T-cell (primary cell): ENCODE measurements around the gene PLBD2. TPM values are rescaled to one million over a fixed set of nuclear protein-coding genes. Genes with fewer than 3 reads are reported as not detected.

Experiments
- ATAC-seq, 4 experiments: fragments of 200-7000 bp in 3 of 4; fragments of 150-1000 bp in 1 of 4; cut with Tn5 transposase; replicated peaks in 1 of 4; 1 replicate in 3 of 4; 2 replicates in 1 of 4; pipeline ENCODE4 v1.10.0; 2021; ENCODE audit warnings: moderate library complexity in 3 of 4, mild to moderate bottlenecking in 2 of 4, moderate number of reproducible peaks in 1 of 4
- CTCF ChIA-PET, 2 donors: fragments of 300-600 bp; sonication (Branson Sonifier 250); formaldehyde crosslinking; loops; one replicate each; lab custom pipeline; 2022; ENCODE audit warnings: antibody characterized with exemption in 2 of 2; lab: Charles Lee
- POLR2A ChIA-PET, 2 donors: fragments of 300-600 bp; sonication (Branson Sonifier 250); formaldehyde crosslinking; loops; one replicate each; lab custom pipeline; 2022; ENCODE audit warnings: antibody characterized with exemption in 2 of 2; lab: Charles Lee
- DNase-seq, 35 experiments: peaks; one replicate each; pipeline versions ENCODE4 v3.0.0 to v3.0.0-alpha.2; 2013 to 2023
- H3K27ac ChIP-seq: one replicate; pipeline ENCODE4 v1.5.1; 2013; ENCODE audit warnings: low read length
- H3K27me3 ChIP-seq, 2 experiments: replicated peaks in 1 of 2; 1 replicate in 1 of 2; 2 replicates in 1 of 2; pipeline versions ENCODE4 v1.6.1 to v1.7.0; 2013; ENCODE audit warnings: low read length in 1 of 2, mixed read lengths in 1 of 2; ENCODE audit not compliant: control insufficient read depth in 2 of 2, insufficient read depth in 2 of 2; ENCODE audit errors: extremely low read depth in 1 of 2
- H3K36me3 ChIP-seq, 2 donors: 1 replicate in 1 of 2; 2 replicates in 1 of 2; pipeline versions ENCODE4 v1.6.1 to v1.7.0; 2013; ENCODE audit warnings: low read length in 1 of 2; ENCODE audit not compliant: control insufficient read depth in 2 of 2, insufficient read depth in 1 of 2; ENCODE audit errors: extremely low read depth in 1 of 2
- H3K4me1 ChIP-seq, 2 experiments: 1 replicate in 1 of 2; 2 replicates in 1 of 2; pipeline versions ENCODE4 v1.6.1 to v1.7.0; 2013; ENCODE audit warnings: low read length in 2 of 2, mixed read lengths in 1 of 2; ENCODE audit not compliant: insufficient read depth in 2 of 2, control insufficient read depth in 1 of 2; ENCODE audit errors: extremely low read depth in 1 of 2
- H3K4me3 ChIP-seq, 2 donors: 1 replicate in 1 of 2; 2 replicates in 1 of 2; pipeline versions ENCODE4 v1.5.1 to v1.7.0; 2013; ENCODE audit warnings: mild to moderate bottlenecking in 2 of 2, low read length in 1 of 2, moderate library complexity in 1 of 2; ENCODE audit not compliant: control insufficient read depth in 1 of 2; ENCODE audit errors: extremely low read depth in 1 of 2
- H3K9me3 ChIP-seq: 2 replicates; pipeline ENCODE4 v1.7.0; 2013
- H3K27ac Mint-ChIP-seq, 2 donors: one replicate each; pipeline ENCODE4 v1.8.0; 2020 to 2021; ENCODE audit warnings: mild to moderate bottlenecking in 2 of 2, mixed read lengths in 2 of 2
- H3K27me3 Mint-ChIP-seq, 2 donors: one replicate each; pipeline ENCODE4 v1.8.0; 2021 to 2022; ENCODE audit warnings: mixed read lengths in 2 of 2
- H3K36me3 Mint-ChIP-seq: one replicate; pipeline ENCODE4 v1.8.0; 2021; ENCODE audit warnings: mixed read lengths
- H3K4me1 Mint-ChIP-seq, 3 donors: one replicate each; pipeline ENCODE4 v1.8.0; 2020 to 2022; ENCODE audit warnings: mixed read lengths in 3 of 3, mild to moderate bottlenecking in 1 of 3
- H3K4me3 Mint-ChIP-seq, 3 donors: one replicate each; pipeline ENCODE4 v1.8.0; 2020 to 2022; ENCODE audit warnings: mild to moderate bottlenecking in 3 of 3, mixed read lengths in 3 of 3, moderate library complexity in 3 of 3
- H3K9me3 Mint-ChIP-seq, 3 donors: one replicate each; pipeline ENCODE4 v1.8.0; 2020 to 2022; ENCODE audit warnings: mixed read lengths in 3 of 3
- WGBS: methylation state at CpG from one replicate; pipeline ENCODE4 v1.1.5; 2013; ENCODE audit warnings: missing lambda C conversion rate; ENCODE audit not compliant: insufficient coverage; 5-methylcytosine and 5-hydroxymethylcytosine counted together
- total RNA-seq, 35 experiments: library from RNA in 6 of 35; stranded (reverse) in 6 of 35; fragments of 120-200 nt in 1 of 35; gene quantifications; one replicate each; pipeline versions ENCODE4 v1.2.1 to v1.2.4 and lab custom pipeline; 2013 to 2026

Gene PLBD2
- total RNA-seq, 5 donors from 2014 or later (not counting 1 experiment from before 2014, with no cell fraction given) = 14.1 to 19.0 (median 15.1) TPM

GRCh38 chr12:113382206-113382605 lies 23.8 kb downstream of the PLBD2 start:
- Histone ChIP-seq H3K27me3 (no peaks in the 10 kb centered on the region), H3K4me1 (no peaks in the 10 kb centered on the region), H3K27ac (no peak overlapping the region), H3K9me3 (no peaks in the 10 kb centered on the region), H3K36me3 (peaks cover 15 to 19% of the 10 kb centered on the region in 2 donors), H3K4me3 (no peak overlapping the region)
- no peak for DNase-seq
- H3K4me1 Mint-ChIP-seq = no peaks in the 10 kb centered on the region
- WGBS = 100% methylated on average over 1 of the region's 4 CpGs
- H3K9me3 Mint-ChIP-seq = no peaks in the 10 kb centered on the region
- no peak overlapping the region for H3K4me3 Mint-ChIP-seq
- ChIA-PET CTCF (no interaction called here), POLR2A (no interaction called here)
- no peak for ATAC-seq
- peaks cover 24% of the 10 kb centered on the region for H3K36me3 Mint-ChIP-seq
- no peaks in the 10 kb centered on the region for H3K27me3 Mint-ChIP-seq
- no peak overlapping the region for H3K27ac Mint-ChIP-seq

GRCh38 chr12:113384778-113385177 lies 26.4 kb downstream of the PLBD2 start:
- no peaks in the 10 kb centered on the region for H3K4me1 ChIP-seq
- H3K36me3 ChIP-seq = peaks cover 19 to 23% of the 10 kb centered on the region in 2 donors
- Mint-ChIP-seq H3K36me3 (peaks cover 31% of the 10 kb centered on the region), H3K4me1 (no peaks in the 10 kb centered on the region), H3K27me3 (no peaks in the 10 kb centered on the region), H3K9me3 (no peaks in the 10 kb centered on the region), H3K4me3 (no peak overlapping the region), H3K27ac (no peak overlapping the region)
- POLR2A ChIA-PET = no interaction called here
- DNase-seq (no peak), ATAC-seq (no peak)
- H3K27ac ChIP-seq = no peak overlapping the region
- CTCF ChIA-PET = no interaction called here
- no peaks in the 10 kb centered on the region for H3K9me3 ChIP-seq
- H3K4me3 ChIP-seq = no peak overlapping the region
- no peaks in the 10 kb centered on the region for H3K27me3 ChIP-seq
- 98% methylated on average over 4 of the region's 14 CpGs for WGBS

GRCh38 chr12:113385282-113385882 lies 27.0 kb downstream of the PLBD2 start:
- CTCF ChIA-PET = no interaction called here

GRCh38 chr12:113386866-113387566 lies 28.6 kb downstream of the PLBD2 start:
- ATAC-seq (no peak), DNase-seq (no peak)
- 96% methylated on average over 10 of the region's 12 CpGs for WGBS
- Mint-ChIP-seq H3K4me1 (no peaks in the 10 kb centered on the region), H3K9me3 (no peaks in the 10 kb centered on the region), H3K4me3 (no peak overlapping the region), H3K27ac (no peak overlapping the region), H3K27me3 (no peaks in the 10 kb centered on the region), H3K36me3 (peaks cover 27% of the 10 kb centered on the region)
- Histone ChIP-seq H3K4me3 (no peak overlapping the region), H3K4me1 (no peaks in the 10 kb centered on the region), H3K9me3 (no peaks in the 10 kb centered on the region), H3K27ac (no peak overlapping the region), H3K27me3 (no peaks in the 10 kb centered on the region), H3K36me3 (peaks cover 14 to 17% of the 10 kb centered on the region in 2 donors)
- ChIA-PET POLR2A (no interaction called here), CTCF (no interaction called here)

More at GRCh38 chr12:113385282-113385882, 27.0 kb downstream of the PLBD2 start:
- Mint-ChIP-seq H3K36me3 (peaks cover 31% of the 10 kb centered on the region), H3K27ac (no peak overlapping the region), H3K4me1 (no peaks in the 10 kb centered on the region), H3K9me3 (no peaks in the 10 kb centered on the region), H3K27me3 (no peaks in the 10 kb centered on the region), H3K4me3 (no peak overlapping the region)
- Histone ChIP-seq H3K4me3 (no peak overlapping the region), H3K4me1 (no peaks in the 10 kb centered on the region), H3K27me3 (no peaks in the 10 kb centered on the region), H3K9me3 (no peaks in the 10 kb centered on the region), H3K27ac (no peak overlapping the region), H3K36me3 (peaks cover 19 to 23% of the 10 kb centered on the region in 2 donors)
- WGBS = 95% methylated on average over 4 of the region's 6 CpGs
- no peak for ATAC-seq
- POLR2A ChIA-PET = no interaction called here
- DNase-seq = no peak

GRCh38 chr12:113387631-113388030 lies 29.2 kb downstream of the PLBD2 start:
- no peak overlapping the region for H3K27ac Mint-ChIP-seq
- no peak overlapping the region for H3K4me3 Mint-ChIP-seq
- 100% methylated on average over 5 of the region's 11 CpGs for WGBS
- Histone ChIP-seq H3K27ac (no peak overlapping the region), H3K9me3 (no peaks in the 10 kb centered on the region), H3K4me3 (no peak overlapping the region), H3K27me3 (no peaks in the 10 kb centered on the region), H3K36me3 (peaks cover 14 to 17% of the 10 kb centered on the region in 2 donors), H3K4me1 (no peaks in the 10 kb centered on the region)
- no peaks in the 10 kb centered on the region for H3K4me1 Mint-ChIP-seq
- peaks cover 27% of the 10 kb centered on the region for H3K36me3 Mint-ChIP-seq
- DNase-seq (no peak), ATAC-seq (no peak)
- H3K9me3 Mint-ChIP-seq = no peaks in the 10 kb centered on the region
- CTCF ChIA-PET = interaction anchor here in 1 of 2 donors (0.7 kb wide), 1 partner anchor 632 kb away, joined by 4 read pairs; no protein-coding TSS in a partner anchor
- POLR2A ChIA-PET = no interaction called here
- no peaks in the 10 kb centered on the region for H3K27me3 Mint-ChIP-seq

- ATAC-seq = no peak
- peaks cover 13 to 14% of the 10 kb centered on the region in 2 donors for H3K36me3 ChIP-seq
Observed at GRCh38 chr12:113388351-113388750, 30.0 kb downstream of the PLBD2 start.

More at GRCh38 chr12:113388351-113388750, 30.0 kb downstream of the PLBD2 start:
- no peaks in the 10 kb centered on the region for H3K4me1 ChIP-seq
- ChIA-PET CTCF (interaction anchor here in 1 of 2 donors (0.6 to 0.7 kb wide), 2 partner anchors 20 to 633 kb away, joined by 4 to 5 read pairs; no protein-coding TSS in a partner anchor), POLR2A (no interaction called here)
- no peaks in the 10 kb centered on the region for H3K27me3 ChIP-seq
- H3K27ac Mint-ChIP-seq = no peak overlapping the region
- H3K4me3 ChIP-seq = no peak overlapping the region
- no peaks in the 10 kb centered on the region for H3K9me3 Mint-ChIP-seq
- no peaks in the 10 kb centered on the region for H3K27me3 Mint-ChIP-seq
- 95% methylated on average over 14 of the region's 14 CpGs for WGBS
- no peak overlapping the region for H3K27ac ChIP-seq
- no peaks in the 10 kb centered on the region for H3K9me3 ChIP-seq
- no peaks in the 10 kb centered on the region for H3K4me1 Mint-ChIP-seq
- no peak for DNase-seq
- H3K36me3 Mint-ChIP-seq = peaks cover 27% of the 10 kb centered on the region
- H3K4me3 Mint-ChIP-seq = no peak overlapping the region
